PC-3 (cell line): ENCODE results near the gene METTL27. TPM values are rescaled to one million over a fixed set of nuclear protein-coding genes. Genes with fewer than 3 reads are reported as not detected.

Source experiments
- ATAC-seq: fragments of 200-7000 bp; cut with Tn5 transposase; 2 replicates; pipeline ENCODE4 v1.9.1; 2020; ENCODE audit warnings: mild to moderate bottlenecking, moderate library complexity
- BruUV-seq: library from RNA; stranded (reverse); fragments of 400-500 nt; replicated peaks from 2 replicates; lab custom pipeline; 2021; lab: Mats Ljungman, UMichigan
- CTCF ChIA-PET: fragments of 300-600 bp; sonication (Branson Sonifier 250); formaldehyde crosslinking; loops from one replicate; lab custom pipeline; 2022; ENCODE audit warnings: antibody characterized with exemption; lab: Charles Lee
- POLR2A ChIA-PET: fragments of 300-600 bp; sonication (Branson Sonifier 250); formaldehyde crosslinking; loops from one replicate; lab custom pipeline; 2022; ENCODE audit warnings: antibody characterized with exemption; ENCODE audit not compliant: unreplicated experiment; lab: Charles Lee
- DNase-seq: peaks from one replicate; pipeline ENCODE4 v3.0.0-alpha.2; 2015
- H2AFZ ChIP-seq: fragments of 300-600 bp; sonication (generic); 2 replicates; pipeline ENCODE4 v1.6.0; 2016; ENCODE audit warnings: antibody characterized with exemption, low read length
- H3F3A ChIP-seq: fragments of 300-600 bp; sonication (generic); one replicate; pipeline ENCODE4 v1.6.0; 2017; ENCODE audit warnings: antibody characterized with exemption, low read length, control low read depth, mild to moderate bottlenecking; ENCODE audit not compliant: unreplicated experiment
- H3K27ac ChIP-seq: fragments of 300-600 bp; sonication (generic); 2 replicates; pipeline ENCODE4 v1.5.1; 2016; ENCODE audit warnings: mild to moderate bottlenecking, low read length
- H3K27me3 ChIP-seq: fragments of 300-600 bp; sonication (generic); 2 replicates; pipeline ENCODE4 v1.6.1; 2016; ENCODE audit warnings: low read length, mixed read lengths
- H3K36me3 ChIP-seq: fragments of 300-600 bp; sonication (generic); 2 replicates; pipeline ENCODE4 v1.6.1; 2016; ENCODE audit warnings: low read depth, mixed run types, low read length, mixed read lengths
- H3K4me1 ChIP-seq: fragments of 300-600 bp; sonication (generic); 2 replicates; pipeline ENCODE4 v1.5.1; 2016; ENCODE audit warnings: low read length; ENCODE audit not compliant: insufficient read depth
- H3K4me2 ChIP-seq: fragments of 300-600 bp; sonication (generic); 2 replicates; pipeline ENCODE4 v1.6.0; 2016; ENCODE audit warnings: low read length
- H3K4me3 ChIP-seq: fragments of 300-600 bp; sonication (generic); 2 replicates; pipeline ENCODE4 v1.5.1; 2016; ENCODE audit warnings: mild to moderate bottlenecking, low read length, mixed read lengths
- H3K79me2 ChIP-seq: fragments of 300-600 bp; sonication (generic); 2 replicates; pipeline ENCODE4 v1.6.1; 2017; ENCODE audit warnings: low read length, mixed read lengths
- H3K9ac ChIP-seq: fragments of 300-600 bp; sonication (generic); 2 replicates; pipeline ENCODE4 v1.6.0; 2016; ENCODE audit warnings: mild to moderate bottlenecking, low read length
- H3K9me2 ChIP-seq: fragments of 300-600 bp; sonication (generic); replicated peaks from 2 replicates; pipeline ENCODE4 v1.6.1; 2016; ENCODE audit warnings: mixed run types, low read length, mixed read lengths
- H3K9me3 ChIP-seq: fragments of 300-600 bp; sonication (generic); 2 replicates; pipeline ENCODE4 v1.6.1; 2016; ENCODE audit warnings: low read length, mixed read lengths
- H4K20me1 ChIP-seq: fragments of 300-600 bp; sonication (generic); 2 replicates; pipeline ENCODE4 v1.6.1; 2016; ENCODE audit warnings: low read length, mixed read lengths
- EZH2 ChIP-seq: fragments of 300-600 bp; sonication (generic); IDR thresholded peaks from one replicate; pipeline ENCODE4 v1.6.1; 2017; ENCODE audit warnings: antibody characterized with exemption, mild to moderate bottlenecking, low read length; ENCODE audit not compliant: unreplicated experiment
- EZH2phosphoT487 ChIP-seq: fragments of 300-600 bp; sonication (generic); IDR thresholded peaks from 2 replicates; pipeline ENCODE4 v1.6.1; 2018; ENCODE audit warnings: mild to moderate bottlenecking, antibody characterized with exemption, low read length, borderline replicate concordance
- intact Hi-C: fragments of 100-400 bp; cut with micrococcal nuclease; formaldehyde crosslinking; loops from 2 replicates; pipeline ENCODE4 v1.9.0; 2023
- total RNA-seq: library from RNA; depleted of rRNA; stranded (reverse); fragments of >200 nt; gene quantifications from 2 replicates; pipeline ENCODE4 v1.2.3, GENCODE V29; 2014
- TF ChIP-seq, protein P1 (sequence below): fragments of 300-600 bp; sonication (generic); conservative IDR thresholded peaks from 2 replicates; pipeline ENCODE4 v1.5.1; 2017; ENCODE audit warnings: antibody characterized with exemption, low read depth, mild to moderate bottlenecking, low read length

Gene METTL27
- total RNA-seq, 1 experiment from 2014 or later = 3.3 TPM

DNA sequence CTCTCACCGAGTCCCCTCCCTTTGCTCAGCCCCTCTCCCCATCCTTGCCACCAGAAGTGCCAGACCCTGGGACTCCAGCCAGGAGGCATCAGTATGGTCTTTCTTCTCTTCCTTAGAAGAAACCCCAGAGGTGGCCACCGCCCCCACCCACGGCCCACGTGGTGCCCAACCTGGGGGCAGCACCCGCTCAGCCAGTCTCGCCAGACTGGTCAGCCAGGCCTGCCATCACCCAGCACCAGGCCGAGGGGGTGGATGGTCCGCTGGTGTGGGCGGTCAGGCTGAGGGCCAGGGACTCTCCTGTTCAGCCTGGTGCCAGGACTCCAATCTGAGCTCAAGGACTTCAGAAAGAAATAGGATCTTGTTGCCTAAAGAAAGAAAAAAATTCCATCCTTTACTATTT lies 17.3 kb downstream of the METTL27 start:
- Histone ChIP-seq H3K27ac (no peak overlapping the region), H3F3A (peaks cover 9% of the 10 kb centered on the region), H2AFZ (no peak overlapping the region), H3K9ac (no peak overlapping the region), H3K9me3 (no peaks in the 10 kb centered on the region), H3K4me1 (peaks cover 67% of the 10 kb centered on the region), H3K27me3 (no peaks in the 10 kb centered on the region), H3K36me3 (no peaks in the 10 kb centered on the region), H4K20me1 (no peaks in the 10 kb centered on the region), H3K4me2 (no peak overlapping the region), H3K9me2 (no peaks in the 10 kb centered on the region), H3K79me2 (peaks cover 13% of the 10 kb centered on the region), H3K4me3 (no peak overlapping the region)
- intact Hi-C loops = no loop called here
- POLR2A ChIA-PET = no interaction called here
- DNase-seq (no peak), ATAC-seq (no peak)
- TF ChIP-seq EZH2phosphoT487 (no peak), EZH2 (no peak)
- TF ChIP-seq, protein P1, sequence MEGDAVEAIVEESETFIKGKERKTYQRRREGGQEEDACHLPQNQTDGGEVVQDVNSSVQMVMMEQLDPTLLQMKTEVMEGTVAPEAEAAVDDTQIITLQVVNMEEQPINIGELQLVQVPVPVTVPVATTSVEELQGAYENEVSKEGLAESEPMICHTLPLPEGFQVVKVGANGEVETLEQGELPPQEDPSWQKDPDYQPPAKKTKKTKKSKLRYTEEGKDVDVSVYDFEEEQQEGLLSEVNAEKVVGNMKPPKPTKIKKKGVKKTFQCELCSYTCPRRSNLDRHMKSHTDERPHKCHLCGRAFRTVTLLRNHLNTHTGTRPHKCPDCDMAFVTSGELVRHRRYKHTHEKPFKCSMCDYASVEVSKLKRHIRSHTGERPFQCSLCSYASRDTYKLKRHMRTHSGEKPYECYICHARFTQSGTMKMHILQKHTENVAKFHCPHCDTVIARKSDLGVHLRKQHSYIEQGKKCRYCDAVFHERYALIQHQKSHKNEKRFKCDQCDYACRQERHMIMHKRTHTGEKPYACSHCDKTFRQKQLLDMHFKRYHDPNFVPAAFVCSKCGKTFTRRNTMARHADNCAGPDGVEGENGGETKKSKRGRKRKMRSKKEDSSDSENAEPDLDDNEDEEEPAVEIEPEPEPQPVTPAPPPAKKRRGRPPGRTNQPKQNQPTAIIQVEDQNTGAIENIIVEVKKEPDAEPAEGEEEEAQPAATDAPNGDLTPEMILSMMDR = no peak
- no TSS peak for BruUV-seq
- CTCF ChIA-PET = no interaction called here

- DNase-seq = no peak
- H3K4me2 ChIP-seq = 0 out of 2 replicates have a peak overlapping the region, but pooled peaks have one; percentile 73
- TF ChIP-seq EZH2 (no peak), EZH2phosphoT487 (no peak)
- TF ChIP-seq, protein P1 = no peak
- peaks cover 4% of the 10 kb centered on the region for H3K79me2 ChIP-seq
- no peak overlapping the region for H2AFZ ChIP-seq
- H3K27me3 ChIP-seq = no peaks in the 10 kb centered on the region
- no peaks in the 10 kb centered on the region for H3K9me2 ChIP-seq
- peak overlapping the region; percentile 99 for H3K27ac ChIP-seq
- H3K9me3 ChIP-seq = no peaks in the 10 kb centered on the region
- intact Hi-C loops = no loop called here
- H3F3A ChIP-seq = peaks cover 9% of the 10 kb centered on the region
- BruUV-seq = no TSS peak
- no peaks in the 10 kb centered on the region for H3K36me3 ChIP-seq
- no peak for ATAC-seq
- ChIA-PET POLR2A (no interaction called here), CTCF (no interaction called here)
- peak overlapping the region; percentile 82; the same call in 1 of the 2 replicates for H3K9ac ChIP-seq
- no peak overlapping the region for H3K4me3 ChIP-seq
- no peaks in the 10 kb centered on the region for H4K20me1 ChIP-seq
- peaks cover 58% of the 10 kb centered on the region for H3K4me1 ChIP-seq
These were observed 18.3 kb downstream of the METTL27 start for GRCh38 chr7:73823873-73824592.

GRCh38 chr7:73823257-73823656 lies 19.1 kb downstream of the METTL27 start:
- Histone ChIP-seq H3K9me3 (no peaks in the 10 kb centered on the region), H3K4me2 (peak overlapping the region; percentile 73), H3K79me2 (no peaks in the 10 kb centered on the region), H4K20me1 (no peaks in the 10 kb centered on the region), H3K27me3 (no peaks in the 10 kb centered on the region), H2AFZ (no peak overlapping the region), H3F3A (peaks cover 9% of the 10 kb centered on the region), H3K27ac (peak overlapping the region; percentile 99), H3K4me3 (peak overlapping the region; percentile 28; the same call in 1 of the 2 replicates), H3K4me1 (peaks cover 50% of the 10 kb centered on the region), H3K9me2 (no peaks in the 10 kb centered on the region), H3K36me3 (no peaks in the 10 kb centered on the region), H3K9ac (peak overlapping the region; percentile 82)
- POLR2A ChIA-PET = interaction anchor here (0.9 to 1.1 kb wide), 2 partner anchors 31 to 53 kb away, joined by 5 to 12 read pairs; partner anchors contain the start of gene CLDN3
- TF ChIP-seq EZH2phosphoT487 (no peak), EZH2 (no peak)
- TF ChIP-seq, protein P1 = no peak
- DNase-seq (peak; percentile 15), ATAC-seq (no peak)
- BruUV-seq = TSS peak; percentile 91
- intact Hi-C loops = no loop called here
- CTCF ChIA-PET = interaction anchor here (1.1 to 1.2 kb wide), 2 partner anchors 19 to 28 kb away, joined by 6 to 13 read pairs; partner anchors contain the start of gene METTL27
